ENCODE results near the gene ZIK1. TPM values are rescaled to one million over a fixed set of nuclear protein-coding genes. Genes with fewer than 3 reads are reported as not detected.

ZIK1 gene
- total RNA-seq, 1 experiment from 2014 or later: 15.9 TPM

GRCh38 chr19:57633832-57634131 lies 49.8 kb downstream of the ZIK1 start:
- no peaks in the 10 kb centered on the region for H3K27me3 ChIP-seq (ENCODE audit: control insufficient read depth, insufficient read depth, low read length)
- H3K36me3 ChIP-seq (replicated peaks; ENCODE audit: control insufficient read depth, insufficient read depth, low read length): peaks cover 6% of the 10 kb centered on the region
- H3K4me3 ChIP-seq (ENCODE audit: insufficient read depth, low read depth, low read length): peak overlapping the region; percentile 92
- no peak for DNase-seq

- no peaks in the 10 kb centered on the region for H3K27me3 ChIP-seq (ENCODE audit: control insufficient read depth, insufficient read depth, low read length)
- H3K4me3 ChIP-seq (ENCODE audit: insufficient read depth, low read depth, low read length): no peak overlapping the region
- no peak for DNase-seq
- H3K36me3 ChIP-seq (replicated peaks; ENCODE audit: control insufficient read depth, insufficient read depth, low read length): peaks cover 25% of the 10 kb centered on the region
These were observed 53.4 kb downstream of the ZIK1 start for GRCh38 chr19:57637379-57637778.

- H3K36me3 ChIP-seq (replicated peaks; ENCODE audit: control insufficient read depth, insufficient read depth, low read length): peaks cover 20% of the 10 kb centered on the region
- no peak overlapping the region for H3K4me3 ChIP-seq (ENCODE audit: insufficient read depth, low read depth, low read length)
- no peak for DNase-seq
- H3K27me3 ChIP-seq (ENCODE audit: control insufficient read depth, insufficient read depth, low read length): no peaks in the 10 kb centered on the region
These were observed 57.8 kb downstream of the ZIK1 start for GRCh38 chr19:57641715-57642234.

GRCh38 chr19:57642396-57643046 lies 58.6 kb downstream of the ZIK1 start:
- no peak for DNase-seq
- Histone ChIP-seq H3K4me3 (ENCODE audit: insufficient read depth, low read depth, low read length) (no peak overlapping the region), H3K36me3 (replicated peaks; ENCODE audit: control insufficient read depth, insufficient read depth, low read length) (peaks cover 20% of the 10 kb centered on the region), H3K27me3 (ENCODE audit: control insufficient read depth, insufficient read depth, low read length) (no peaks in the 10 kb centered on the region)

Other genes with a start within 250 kb of the ZIK1 start
- gene ZNF304, start 232.9 kb upstream of the ZIK1 start, total RNA-seq (2014; rRNA removed; shearing (Covaris generic)): 10.6 and 12.5 TPM in 2 replicates
- gene TRAPPC2B, start 220.6 kb upstream of the ZIK1 start, total RNA-seq (2014; rRNA removed; shearing (Covaris generic)): 10.1 and 10.4 TPM in 2 replicates
- gene ZNF547, start 220.6 kb upstream of the ZIK1 start, total RNA-seq (2014; rRNA removed; shearing (Covaris generic)): 1.7 and 1.8 TPM in 2 replicates
- 9.1 and 17.1 TPM in 2 replicates for gene ZNF548, start 194.3 kb upstream of the ZIK1 start, total RNA-seq (2014; rRNA removed; shearing (Covaris generic))
- 9.5 and 11.9 TPM in 2 replicates for gene ZNF17, start 173.0 kb upstream of the ZIK1 start, total RNA-seq (2014; rRNA removed; shearing (Covaris generic))
- 15.1 and 18.1 TPM in 2 replicates for gene ZNF749, start 148.8 kb upstream of the ZIK1 start, total RNA-seq (2014; rRNA removed; shearing (Covaris generic))
- gene VN1R1, start 127.0 kb upstream of the ZIK1 start, total RNA-seq (2014; rRNA removed; shearing (Covaris generic)): 0.15 TPM in 1 of 2 replicates, not detected in the other
- 4.3 and 5.0 TPM in 2 replicates for gene ZNF772, start 106.6 kb upstream of the ZIK1 start, total RNA-seq (2014; rRNA removed; shearing (Covaris generic))
- 10.6 and 12.5 TPM in 2 replicates for gene ZNF419, start 96.4 kb upstream of the ZIK1 start, total RNA-seq (2014; rRNA removed; shearing (Covaris generic))
- 7.2 and 9.3 TPM in 2 replicates for gene ZNF773, start 84.2 kb upstream of the ZIK1 start, total RNA-seq (2014; rRNA removed; shearing (Covaris generic))
- gene ZNF549, start 56.8 kb upstream of the ZIK1 start, total RNA-seq (2014; rRNA removed; shearing (Covaris generic)): 3.6 and 5.6 TPM in 2 replicates
- gene ZNF550, start 24.3 kb upstream of the ZIK1 start, total RNA-seq (2014; rRNA removed; shearing (Covaris generic)): 5.7 and 9.7 TPM in 2 replicates
- gene ZNF416, start 5.2 kb upstream of the ZIK1 start, total RNA-seq (2014; rRNA removed; shearing (Covaris generic)): 5.2 and 7.1 TPM in 2 replicates
- gene ZNF530, start 15.7 kb downstream of the ZIK1 start, total RNA-seq (2014; rRNA removed; shearing (Covaris generic)): 7.2 and 11.5 TPM in 2 replicates
- gene ZNF134, start 30.1 kb downstream of the ZIK1 start, total RNA-seq (2014; rRNA removed; shearing (Covaris generic)): 31.6 and 34.4 TPM in 2 replicates
- 12.3 and 13.9 TPM in 2 replicates for gene ZNF211, start 49.0 kb downstream of the ZIK1 start, total RNA-seq (2014; rRNA removed; shearing (Covaris generic))
- gene ZSCAN4, start 84.8 kb downstream of the ZIK1 start, total RNA-seq (2014; rRNA removed; shearing (Covaris generic)): not detected in 2 replicates
- 19.9 and 28.2 TPM in 2 replicates for gene ZNF551, start 97.8 kb downstream of the ZIK1 start, total RNA-seq (2014; rRNA removed; shearing (Covaris generic))
- gene ZNF154, start 125.1 kb downstream of the ZIK1 start, total RNA-seq (2014; rRNA removed; shearing (Covaris generic)): 3.9 and 9.1 TPM in 2 replicates
- 7.7 and 9.9 TPM in 2 replicates for gene ZNF671, start 143.5 kb downstream of the ZIK1 start, total RNA-seq (2014; rRNA removed; shearing (Covaris generic))
- 20.4 and 21.5 TPM in 2 replicates for gene ZNF776, start 162.7 kb downstream of the ZIK1 start, total RNA-seq (2014; rRNA removed; shearing (Covaris generic))
- 13.4 and 15.4 TPM in 2 replicates for gene ZNF586, start 185.5 kb downstream of the ZIK1 start, total RNA-seq (2014; rRNA removed; shearing (Covaris generic))
- 6.6 and 9.3 TPM in 2 replicates for gene ZNF552, start 230.8 kb downstream of the ZIK1 start, total RNA-seq (2014; rRNA removed; shearing (Covaris generic))
- gene ZNF587B, start 246.2 kb downstream of the ZIK1 start, total RNA-seq (2014; rRNA removed; shearing (Covaris generic)): 24.4 and 27.9 TPM in 2 replicates

All from H7 (cell line).